Activated T-helper 1 cell treated with Interleukin-2 at 50 U/mL for 16 hours (primary cell): ENCODE results near the gene DSG2.
"Not testable (repeated sequence)": the region's sequence is repeated elsewhere in the genome, so short reads cannot be mapped to it uniquely, and the experiment has no call there.

ENCODE experiments used
- DNase-seq: peaks from one replicate; pipeline ENCODE4 v3.0.0-alpha.2; 2020; ENCODE audit warnings: low read depth

The DSG2 gene

DNA sequence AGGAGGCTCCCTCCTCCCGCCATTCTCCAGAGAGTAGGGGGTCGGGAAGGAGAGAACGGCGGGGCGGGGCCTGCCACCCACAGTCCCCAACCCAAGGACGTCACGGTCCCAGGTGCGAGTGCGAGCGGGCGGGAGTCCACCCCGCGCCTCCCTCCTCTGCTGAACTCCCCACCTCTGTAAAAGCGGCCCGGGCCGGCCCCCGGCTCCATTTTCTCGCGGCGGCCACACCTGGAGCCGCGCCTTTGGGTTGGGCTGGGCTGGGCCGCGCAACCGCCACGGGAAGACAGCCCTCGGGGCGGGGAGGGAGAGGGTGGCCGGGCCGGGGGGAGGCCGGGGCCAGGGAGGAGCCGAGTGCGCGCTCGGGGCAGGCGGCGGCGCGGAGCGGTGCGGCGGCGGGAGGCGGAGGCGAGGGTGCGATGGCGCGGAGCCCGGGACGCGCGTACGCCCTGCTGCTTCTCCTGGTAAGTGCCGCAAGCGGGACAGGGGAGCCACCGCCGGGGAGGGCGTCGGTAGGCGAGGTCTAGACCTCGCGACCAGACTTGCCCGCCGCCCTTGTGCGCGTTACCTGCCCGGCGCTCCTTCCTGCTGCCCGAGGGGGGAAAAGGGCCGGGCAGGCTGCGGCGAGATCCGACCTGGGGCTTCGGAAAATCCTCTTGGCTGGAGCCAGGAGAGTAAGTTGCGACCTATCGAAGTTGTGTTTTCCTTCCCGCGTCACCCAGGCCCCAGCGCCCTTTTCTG, at the start of gene DSG2:
Gene DSG2, plus strand, starts transcription at position 342 of the 738 bp plus-strand sequence. Its CDS starts 75 bp downstream, at position 417.
- no peak for DNase-seq

GRCh38 chr18:31450409-31450808, 47.6 kb upstream of the DSG2 start:
- DNase-seq: no peak

DNA sequence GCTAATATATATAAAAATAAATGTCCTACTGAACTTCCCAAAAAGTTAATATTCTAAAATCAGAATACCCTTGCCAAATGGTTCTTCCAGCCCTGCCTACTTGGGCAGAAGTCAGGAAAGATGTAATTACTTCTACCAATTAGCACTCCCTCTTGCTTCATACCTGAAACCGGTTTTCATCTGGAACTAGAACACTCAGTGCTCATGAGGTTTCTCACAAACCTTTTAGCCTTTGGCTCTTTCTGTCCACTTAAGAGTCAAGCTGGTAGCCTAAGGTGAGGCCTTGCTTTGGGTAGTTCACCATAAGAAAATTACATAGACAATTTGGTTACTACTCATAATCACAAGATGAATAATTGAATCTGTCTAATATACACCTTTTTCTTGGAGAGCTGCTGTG, 46.4 kb upstream of the DSG2 start:
- no peak for DNase-seq

DNA sequence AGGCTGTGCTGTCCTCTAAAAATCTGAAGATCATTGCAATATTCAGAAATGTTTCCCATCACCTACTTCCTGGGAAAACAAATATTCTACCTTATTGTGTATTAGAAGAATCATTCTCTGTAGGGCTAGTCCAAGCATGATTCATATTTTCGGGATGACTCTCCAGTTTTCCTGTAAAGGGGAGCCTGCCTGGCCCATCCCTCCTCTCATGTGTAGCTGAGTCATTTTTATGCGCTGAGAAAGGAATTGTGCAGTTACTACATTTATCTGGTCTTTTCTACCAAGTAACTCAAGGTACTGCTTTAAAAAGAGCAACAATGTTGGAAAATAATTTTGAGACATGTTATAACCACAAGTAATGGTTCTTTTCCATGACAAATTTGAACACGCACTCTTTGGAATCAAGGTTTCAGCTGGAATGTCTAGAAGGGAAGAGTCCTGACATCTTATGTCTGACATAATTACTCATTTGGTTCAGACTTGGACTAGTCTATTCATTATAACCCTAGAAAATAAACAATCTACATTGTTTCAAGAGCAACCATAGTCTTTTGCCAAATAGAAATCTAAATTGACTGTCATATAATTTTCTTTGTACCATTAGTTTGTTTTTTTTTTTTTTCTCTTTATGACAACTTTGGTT, 43.8 kb upstream of the DSG2 start:
- no peak for DNase-seq

GRCh38 chr18:31469629-31470028, 28.3 kb upstream of the DSG2 start:
- DNase-seq: no peak

- no peak for DNase-seq
These were observed 19.3 kb upstream of the DSG2 start for GRCh38 chr18:31478688-31479087.

GRCh38 chr18:31482051-31482450, 15.9 kb upstream of the DSG2 start:
- no peak for DNase-seq

DNA sequence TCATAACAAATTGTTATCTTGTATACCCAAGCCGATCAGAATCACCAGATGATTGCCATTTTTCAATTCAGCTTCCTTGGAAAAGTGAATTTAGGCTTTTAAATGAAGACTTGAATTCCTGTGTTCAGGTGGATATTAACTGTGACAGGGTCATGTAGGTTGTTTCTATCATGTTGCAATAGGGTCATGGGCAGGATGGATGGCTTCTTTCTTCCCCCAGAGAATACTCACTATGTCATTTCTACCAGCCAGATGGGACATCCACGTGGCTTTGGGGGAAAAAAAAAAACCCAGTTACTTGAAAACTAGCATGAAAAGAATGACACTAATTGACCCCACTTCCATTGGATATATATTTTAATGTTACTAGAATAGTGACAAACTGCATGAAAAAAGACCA, 14.6 kb upstream of the DSG2 start:
- no peak for DNase-seq

DNA sequence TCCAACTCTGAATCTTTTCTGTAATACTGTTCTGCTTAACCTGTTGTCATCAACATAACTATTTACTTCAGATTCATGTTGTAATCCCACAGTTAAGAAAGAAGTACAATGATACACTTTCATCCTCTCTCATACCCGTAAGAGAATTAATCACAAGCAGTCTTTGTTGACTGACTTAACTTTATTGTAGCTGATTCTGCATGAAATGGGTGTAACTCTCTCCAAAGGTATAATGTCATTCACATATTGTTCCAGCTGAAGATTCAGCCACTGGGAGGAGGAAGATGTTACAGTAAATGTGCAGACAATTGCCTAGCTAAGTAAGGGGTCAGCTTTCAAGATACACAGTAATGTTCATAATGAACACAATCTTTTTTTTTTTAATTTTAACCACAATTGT, 13.5 kb upstream of the DSG2 start:
- DNase-seq: no peak

- no peak for DNase-seq
These were observed 11.8 kb upstream of the DSG2 start for GRCh38 chr18:31486165-31486564.

DNA sequence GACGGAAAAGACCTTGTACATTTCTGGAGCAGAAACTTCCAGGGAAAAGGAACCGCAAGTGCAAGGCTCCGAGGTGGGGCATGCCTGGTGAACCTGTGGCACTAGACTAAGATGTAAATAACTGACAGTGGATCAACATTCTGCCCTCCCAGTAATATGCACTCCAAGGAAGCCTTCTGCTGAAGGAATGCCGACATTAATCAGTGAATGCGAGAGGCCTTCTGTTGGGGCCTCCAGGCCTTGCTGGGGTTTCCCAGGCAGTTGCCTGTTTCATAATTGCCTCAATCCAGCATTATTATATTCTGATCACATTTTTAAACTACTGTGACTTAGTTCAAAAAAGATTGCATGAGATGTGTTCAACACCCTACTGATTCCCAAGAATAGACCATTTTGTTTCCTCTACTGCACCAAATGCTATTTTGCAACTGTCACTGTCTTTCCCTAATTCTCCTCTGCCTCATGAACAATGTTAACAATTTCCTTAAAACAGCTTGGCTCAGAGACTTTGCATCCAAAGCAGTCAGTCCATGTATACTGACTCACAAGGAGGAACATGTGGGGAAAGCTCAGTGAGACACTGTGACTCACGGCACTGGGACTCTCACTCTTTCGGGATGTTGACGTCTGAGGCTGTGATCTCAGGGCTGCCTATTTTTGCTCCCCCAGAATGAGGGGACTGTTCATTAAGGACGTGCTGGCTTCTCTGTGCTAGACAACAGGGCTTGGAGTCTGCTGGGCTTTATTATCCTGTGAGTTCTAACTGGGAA, 10.5 kb upstream of the DSG2 start:
- no peak for DNase-seq

- DNase-seq: no peak
These were observed 8.7 kb upstream of the DSG2 start for GRCh38 chr18:31489311-31489710.

DNA sequence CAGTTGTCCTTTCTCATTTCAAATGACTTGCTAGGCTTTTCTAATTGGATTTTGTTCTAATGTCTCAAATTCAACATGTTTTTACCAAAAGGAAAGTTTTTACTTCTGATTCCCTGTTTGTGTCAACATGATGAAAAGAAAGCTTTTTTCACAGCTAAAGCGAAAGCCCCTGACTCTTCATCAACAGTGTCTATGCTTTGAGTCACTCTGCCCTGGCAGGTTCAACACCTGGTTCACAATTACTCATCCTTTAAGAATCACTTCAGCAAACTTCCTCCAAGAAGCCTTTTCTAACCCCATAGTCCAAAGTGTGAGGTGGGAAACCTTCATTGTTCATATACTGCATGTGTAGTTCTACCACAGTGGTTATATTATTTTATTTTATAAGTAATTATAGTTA, 7.6 kb upstream of the DSG2 start:
- no peak for DNase-seq

DNA sequence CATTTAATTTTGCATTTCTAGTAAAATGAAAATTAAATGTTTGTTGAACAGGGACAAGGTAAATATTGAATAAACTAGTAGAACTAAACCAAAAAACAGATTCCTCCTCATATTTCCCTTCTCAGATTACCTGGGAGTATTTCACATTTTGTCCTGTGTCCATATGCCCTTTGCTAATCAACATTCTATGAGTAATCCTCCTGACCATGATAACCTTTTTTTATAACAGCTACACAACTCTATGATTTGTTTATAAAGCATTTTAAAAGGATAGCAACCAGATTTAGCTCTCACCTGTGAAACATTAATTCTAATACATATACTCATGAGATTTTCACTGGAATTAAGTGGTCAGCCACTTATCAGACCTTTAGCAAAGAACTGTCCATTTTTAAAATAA, 7.1 kb upstream of the DSG2 start:
- no peak for DNase-seq

DNA sequence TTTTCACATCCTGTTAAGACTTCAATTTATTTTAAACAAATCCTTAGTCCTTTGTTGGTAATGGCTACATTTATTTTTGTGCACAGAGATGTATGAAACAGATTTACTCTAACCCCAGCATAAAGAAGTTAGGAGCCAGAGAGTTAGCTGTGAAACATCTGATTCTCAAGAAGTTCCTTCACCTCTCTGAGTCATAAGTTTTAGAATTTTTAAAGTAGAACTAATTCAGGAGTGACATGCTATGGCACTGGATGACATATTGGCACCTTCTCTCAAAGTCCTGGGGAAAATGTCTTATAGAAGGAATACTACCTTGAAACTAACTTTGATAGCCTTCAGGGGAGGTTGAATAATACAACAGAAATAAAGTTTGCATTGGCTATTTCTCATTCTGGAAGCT, 6.4 kb upstream of the DSG2 start:
- no peak for DNase-seq

GRCh38 chr18:31492671-31493070, 5.3 kb upstream of the DSG2 start:
- DNase-seq: no peak

GRCh38 chr18:31493171-31493570, 4.8 kb upstream of the DSG2 start:
- DNase-seq: no peak

DNA sequence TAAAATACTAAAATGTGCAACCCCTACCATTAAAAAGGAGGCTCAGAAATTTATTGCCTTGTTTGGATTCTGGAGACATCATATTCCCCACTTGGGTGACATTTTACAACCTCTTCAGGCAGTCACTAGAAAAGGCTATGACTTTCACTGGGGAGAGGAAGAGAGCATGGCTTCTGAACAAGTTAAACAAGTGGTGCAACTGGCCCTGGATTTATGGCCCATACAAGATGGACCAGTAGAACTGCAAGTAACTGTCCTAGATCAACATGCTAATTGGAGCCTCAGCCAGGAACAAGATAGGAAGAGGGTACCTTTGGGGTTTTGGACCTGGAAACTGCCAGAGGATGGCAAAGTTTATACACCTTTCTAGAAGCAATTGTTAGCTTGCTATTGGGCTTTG, 4.0 kb upstream of the DSG2 start:
- no peak for DNase-seq

GRCh38 chr18:31494705-31495244, 3.2 kb upstream of the DSG2 start:
- DNase-seq: not testable (repeated sequence)

DNA sequence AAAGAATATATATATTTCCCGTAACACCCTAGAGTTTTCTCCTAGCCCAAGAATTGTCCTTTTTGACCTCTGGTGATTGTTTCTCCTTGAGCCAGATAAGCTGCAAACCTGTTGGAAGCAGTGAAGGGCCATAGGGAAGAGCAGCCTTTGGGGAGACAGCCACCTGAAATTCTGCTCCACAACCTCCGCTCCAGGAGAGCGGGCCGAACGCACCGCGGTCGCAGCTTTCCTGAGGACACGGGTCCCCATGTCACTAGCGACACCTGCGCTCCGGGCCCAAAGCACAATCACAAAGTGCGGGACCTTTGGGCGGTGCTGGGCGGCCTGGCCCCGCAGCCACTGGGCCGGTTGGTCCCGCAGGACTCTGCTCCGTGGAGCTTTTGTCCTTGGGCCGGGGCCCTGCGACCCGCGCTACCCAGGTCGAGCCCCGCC, 557 bp upstream of the DSG2 start:
- no peak for DNase-seq

- DNase-seq: no peak
These were observed 872 bp downstream of the DSG2 start for GRCh38 chr18:31498574-31499524.
